Stimulated activated CD8-positive, alpha-beta memory T cell treated with anti-CD3 and anti-CD28 coated beads, Interleukin-2, amount 100 ng/mL, for 1 hour (primary cell): ENCODE measurements around the gene BPIFA1.

Experiments
- DNase-seq, 2 donors: peaks; one replicate each; pipeline ENCODE4 v3.0.0-alpha.2; 2020; ENCODE audit warnings: low read depth in 2 of 2

The BPIFA1 gene

GRCh38 chr20:33235696-33236095 lies at the start of gene BPIFA1:
BPIFA1 (plus strand) TSS chr20:33235996; CDS start chr20:33237712, 1,716 bp downstream.
- no peak for DNase-seq

- DNase-seq, result no peak
These were observed 48.3 kb upstream of the BPIFA1 start for GRCh38 chr20:33187491-33187890.

- no peak for DNase-seq
These were observed 47.4 kb upstream of the BPIFA1 start for GRCh38 chr20:33188421-33188820.

GRCh38 chr20:33191484-33191883 lies 44.3 kb upstream of the BPIFA1 start:
- DNase-seq, result no peak

GRCh38 chr20:33191955-33192354 lies 43.8 kb upstream of the BPIFA1 start:
- no peak for DNase-seq

GRCh38 chr20:33192912-33193501 lies 42.8 kb upstream of the BPIFA1 start:
- DNase-seq, result no peak

GRCh38 chr20:33199026-33199425 lies 36.8 kb upstream of the BPIFA1 start:
- DNase-seq, result no peak

GRCh38 chr20:33202451-33202850 lies 33.3 kb upstream of the BPIFA1 start:
- no peak for DNase-seq

GRCh38 chr20:33203444-33203843 lies 32.4 kb upstream of the BPIFA1 start:
- DNase-seq, result no peak

GRCh38 chr20:33209789-33210188 lies 26.0 kb upstream of the BPIFA1 start:
- no peak for DNase-seq

GRCh38 chr20:33210371-33210770 lies 25.4 kb upstream of the BPIFA1 start:
- DNase-seq, result no peak

GRCh38 chr20:33211817-33212424 lies 23.9 kb upstream of the BPIFA1 start:
- no peak for DNase-seq

GRCh38 chr20:33217052-33217451 lies 18.7 kb upstream of the BPIFA1 start, which contains the start of gene BPIFA3:
BPIFA3 (plus strand) TSS chr20:33217352; CDS start chr20:33217537, 185 bp downstream.
- no peak for DNase-seq

GRCh38 chr20:33224399-33224798 lies 11.4 kb upstream of the BPIFA1 start:
- no peak for DNase-seq

- no peak for DNase-seq
These were observed 6.0 kb upstream of the BPIFA1 start for GRCh38 chr20:33229843-33230242.

- no peak for DNase-seq
These were observed 4.6 kb upstream of the BPIFA1 start for GRCh38 chr20:33231237-33231636.

- DNase-seq, result no peak
These were observed 3.2 kb upstream of the BPIFA1 start for GRCh38 chr20:33232486-33233072.

GRCh38 chr20:33233129-33233774 lies 2.5 kb upstream of the BPIFA1 start:
- DNase-seq, result no peak

- DNase-seq, result no peak
These were observed 1.7 kb upstream of the BPIFA1 start for GRCh38 chr20:33234050-33234449.

GRCh38 chr20:33236351-33236750 lies 555 bp downstream of the BPIFA1 start:
- DNase-seq, result no peak

- no peak for DNase-seq
These were observed 2.2 kb downstream of the BPIFA1 start for GRCh38 chr20:33237989-33238388.

- no peak for DNase-seq
These were observed 3.6 kb downstream of the BPIFA1 start for GRCh38 chr20:33239418-33239817.
